ENCODE data around the gene AMOTL2.

AMOTL2 gene

DNA sequence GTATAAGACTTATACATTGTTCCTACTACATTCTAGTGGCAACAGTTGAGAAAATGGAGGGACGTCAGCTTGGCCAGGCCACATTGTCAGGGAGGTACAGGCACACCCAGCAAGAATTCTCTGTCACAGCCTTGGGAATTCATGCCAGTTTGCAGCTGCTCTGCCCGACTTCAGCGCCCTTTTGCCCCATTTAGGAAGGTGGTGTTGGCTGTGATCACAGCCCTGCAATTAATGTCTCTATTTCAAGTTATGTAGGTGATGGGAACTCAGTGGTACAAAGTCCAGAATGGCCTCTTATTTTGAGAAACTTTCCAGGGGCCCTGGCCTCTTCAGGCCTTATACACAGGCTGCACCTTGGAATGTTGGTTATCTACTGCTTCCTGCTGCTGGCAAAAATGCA lies 26.7 kb downstream of the AMOTL2 start:
- TF ChIP-seq, protein P1, sequence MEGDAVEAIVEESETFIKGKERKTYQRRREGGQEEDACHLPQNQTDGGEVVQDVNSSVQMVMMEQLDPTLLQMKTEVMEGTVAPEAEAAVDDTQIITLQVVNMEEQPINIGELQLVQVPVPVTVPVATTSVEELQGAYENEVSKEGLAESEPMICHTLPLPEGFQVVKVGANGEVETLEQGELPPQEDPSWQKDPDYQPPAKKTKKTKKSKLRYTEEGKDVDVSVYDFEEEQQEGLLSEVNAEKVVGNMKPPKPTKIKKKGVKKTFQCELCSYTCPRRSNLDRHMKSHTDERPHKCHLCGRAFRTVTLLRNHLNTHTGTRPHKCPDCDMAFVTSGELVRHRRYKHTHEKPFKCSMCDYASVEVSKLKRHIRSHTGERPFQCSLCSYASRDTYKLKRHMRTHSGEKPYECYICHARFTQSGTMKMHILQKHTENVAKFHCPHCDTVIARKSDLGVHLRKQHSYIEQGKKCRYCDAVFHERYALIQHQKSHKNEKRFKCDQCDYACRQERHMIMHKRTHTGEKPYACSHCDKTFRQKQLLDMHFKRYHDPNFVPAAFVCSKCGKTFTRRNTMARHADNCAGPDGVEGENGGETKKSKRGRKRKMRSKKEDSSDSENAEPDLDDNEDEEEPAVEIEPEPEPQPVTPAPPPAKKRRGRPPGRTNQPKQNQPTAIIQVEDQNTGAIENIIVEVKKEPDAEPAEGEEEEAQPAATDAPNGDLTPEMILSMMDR (IDR thresholded peaks at IDR 0.05), result no peak

DNA sequence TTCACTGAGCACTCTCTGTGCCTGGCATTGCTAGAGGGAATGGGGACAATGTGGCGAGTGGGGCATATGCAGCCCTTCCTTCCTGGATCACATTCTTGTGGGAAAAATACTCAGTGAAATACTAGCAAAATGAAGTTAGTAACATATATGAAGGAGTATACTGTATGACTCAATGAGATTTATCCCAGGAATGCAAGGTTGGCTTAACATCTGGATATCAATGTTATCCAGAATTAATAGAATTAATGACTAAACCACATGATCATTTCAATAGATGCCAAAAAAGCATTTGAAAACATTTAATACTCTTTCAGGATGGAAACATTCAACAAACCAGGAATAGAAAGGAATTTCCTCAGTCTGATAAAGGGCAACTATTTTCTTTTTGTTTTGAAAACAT lies 27.5 kb downstream of the AMOTL2 start:
- TF ChIP-seq, protein P1 (IDR thresholded peaks at IDR 0.05), result no peak
- Histone ChIP-seq H3K36me3 (no peaks in the 10 kb centered on the region), H3K4me1 (ENCODE audit: control insufficient read depth in 1 of 2, insufficient read depth in 1 of 2, low read depth in 1 of 2, low read length in 1 of 2) (peaks cover 0 to 5% of the 10 kb centered on the region in 2 experiments), H3K4me3 (ENCODE audit: low read depth in 1 of 2, low read length in 1 of 2) (no peak overlapping the region), H3K9me3 (no peaks in the 10 kb centered on the region), H3K27ac (no peak overlapping the region), H3K27me3 (no peaks in the 10 kb centered on the region)

More for the DNA sequence above, 26.7 kb downstream of the AMOTL2 start:
- peaks cover 0 to 5% of the 10 kb centered on the region in 2 experiments for H3K4me1 ChIP-seq (ENCODE audit: control insufficient read depth in 1 of 2, insufficient read depth in 1 of 2, low read depth in 1 of 2, low read length in 1 of 2)
- no peaks in the 10 kb centered on the region for H3K36me3 ChIP-seq
- H3K4me3 ChIP-seq (ENCODE audit: low read depth in 1 of 2, low read length in 1 of 2), result no peak overlapping the region
- no peak overlapping the region for H3K27ac ChIP-seq
- H3K27me3 ChIP-seq, result no peaks in the 10 kb centered on the region
- no peaks in the 10 kb centered on the region for H3K9me3 ChIP-seq

DNA sequence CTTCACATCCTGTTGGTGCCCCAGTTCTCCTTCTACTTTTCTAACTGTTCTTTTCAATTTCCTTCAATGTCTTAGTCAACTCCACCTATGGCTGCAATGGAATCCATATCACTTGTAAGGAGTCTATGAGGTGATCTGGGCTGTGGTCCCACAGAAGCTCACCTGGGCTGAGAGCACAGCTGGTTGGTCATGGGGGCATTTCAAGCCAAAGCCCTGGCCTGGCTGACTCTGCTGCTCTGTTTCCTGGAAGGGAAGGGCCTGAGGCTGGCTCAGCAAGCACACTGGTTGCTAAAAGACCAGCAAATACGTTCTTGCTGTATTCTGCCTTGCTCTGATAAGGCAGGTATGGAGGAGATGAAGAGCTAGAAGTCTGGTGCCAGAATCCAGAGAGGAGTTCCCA lies 29.0 kb downstream of the AMOTL2 start:
- TF ChIP-seq, protein P1 (IDR thresholded peaks at IDR 0.05), result no peak
- Histone ChIP-seq H3K9me3 (no peaks in the 10 kb centered on the region), H3K27ac (no peak overlapping the region), H3K4me3 (ENCODE audit: low read depth in 1 of 2, low read length in 1 of 2) (no peak overlapping the region), H3K4me1 (ENCODE audit: control insufficient read depth in 1 of 2, insufficient read depth in 1 of 2, low read depth in 1 of 2, low read length in 1 of 2) (peaks cover 0 to 5% of the 10 kb centered on the region in 2 experiments), H3K36me3 (no peaks in the 10 kb centered on the region), H3K27me3 (no peaks in the 10 kb centered on the region)

DNA sequence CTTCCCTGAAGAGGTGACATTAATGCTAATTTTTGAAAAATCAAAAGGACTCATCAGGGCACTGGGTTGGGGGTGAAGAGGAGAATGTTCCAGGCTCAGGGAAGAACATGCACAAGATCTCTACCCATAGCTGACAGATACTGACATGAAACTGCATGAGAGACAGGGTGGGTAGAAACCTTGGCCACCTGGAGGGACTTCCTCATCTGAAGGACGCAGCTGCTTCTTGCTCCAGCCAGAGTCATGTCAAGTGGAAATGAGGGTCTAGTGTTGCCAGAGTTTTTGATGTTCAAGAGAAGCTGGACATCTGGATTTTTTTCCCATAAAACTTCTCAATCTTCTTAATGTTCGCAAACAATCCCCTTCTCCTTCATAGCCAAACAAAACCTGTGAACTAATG lies 29.7 kb downstream of the AMOTL2 start:
- H3K4me3 ChIP-seq (ENCODE audit: low read depth in 1 of 2, low read length in 1 of 2), result no peak overlapping the region
- TF ChIP-seq, protein P1 (IDR thresholded peaks at IDR 0.05), result no peak
- no peaks in the 10 kb centered on the region for H3K27me3 ChIP-seq
- no peaks in the 10 kb centered on the region for H3K9me3 ChIP-seq
- peaks cover 0 to 5% of the 10 kb centered on the region in 2 experiments for H3K4me1 ChIP-seq (ENCODE audit: control insufficient read depth in 1 of 2, insufficient read depth in 1 of 2, low read depth in 1 of 2, low read length in 1 of 2)
- no peak overlapping the region for H3K27ac ChIP-seq
- no peaks in the 10 kb centered on the region for H3K36me3 ChIP-seq

DNA sequence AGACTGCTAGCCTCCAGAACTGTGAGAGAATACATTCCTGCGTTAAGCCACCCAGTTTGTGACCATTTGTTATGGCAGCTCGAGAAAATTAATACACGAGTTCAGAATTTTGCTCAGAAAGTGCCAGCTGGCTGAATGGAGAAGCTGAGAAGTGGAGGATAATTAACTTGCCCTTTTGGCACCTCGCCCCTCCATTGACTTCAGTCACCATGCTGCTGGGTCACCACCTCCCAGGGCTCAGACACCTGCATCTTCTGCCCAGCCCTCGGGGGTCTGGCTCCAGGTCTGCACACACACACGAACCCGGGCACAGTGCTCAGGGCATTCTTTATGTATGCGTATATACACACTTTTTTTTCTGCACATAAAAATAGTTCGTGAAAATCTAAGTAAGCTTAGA lies 32.0 kb downstream of the AMOTL2 start:
- TF ChIP-seq, protein P1 (IDR thresholded peaks at IDR 0.05), result no peak
- Histone ChIP-seq H3K27me3 (no peaks in the 10 kb centered on the region), H3K27ac (no peak overlapping the region), H3K9me3 (no peaks in the 10 kb centered on the region), H3K4me1 (ENCODE audit: control insufficient read depth in 1 of 2, insufficient read depth in 1 of 2, low read depth in 1 of 2, low read length in 1 of 2) (peaks cover 0 to 5% of the 10 kb centered on the region in 2 experiments), H3K4me3 (ENCODE audit: low read depth in 1 of 2, low read length in 1 of 2) (no peak overlapping the region), H3K36me3 (no peaks in the 10 kb centered on the region)

DNA sequence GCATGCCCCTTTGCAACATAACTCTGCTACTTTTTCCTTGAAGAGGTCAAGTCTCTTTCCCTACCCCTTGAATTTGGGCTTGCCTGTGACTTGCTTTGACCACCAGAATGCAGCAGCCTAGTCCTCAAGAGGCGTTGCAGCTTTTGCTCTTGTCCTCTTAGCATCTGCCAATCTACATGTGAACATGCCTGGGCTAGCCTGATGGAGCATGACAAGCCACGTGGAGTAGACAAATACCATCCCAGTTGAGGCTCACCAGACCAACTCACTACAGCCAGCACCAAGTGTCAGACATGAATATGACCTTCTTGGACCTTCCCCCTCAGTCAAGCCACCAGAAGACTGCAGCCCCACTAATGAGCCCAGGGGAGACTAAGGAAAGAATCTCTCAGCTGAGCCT lies 32.9 kb downstream of the AMOTL2 start:
- TF ChIP-seq, protein P1 (IDR thresholded peaks at IDR 0.05), result no peak
- H3K27me3 ChIP-seq, result no peaks in the 10 kb centered on the region
- H3K27ac ChIP-seq, result no peak overlapping the region
- H3K9me3 ChIP-seq, result no peaks in the 10 kb centered on the region
- no peak overlapping the region for H3K4me3 ChIP-seq (ENCODE audit: low read depth in 1 of 2, low read length in 1 of 2)
- peaks cover 0 to 5% of the 10 kb centered on the region in 2 experiments for H3K4me1 ChIP-seq (ENCODE audit: control insufficient read depth in 1 of 2, insufficient read depth in 1 of 2, low read depth in 1 of 2, low read length in 1 of 2)
- no peaks in the 10 kb centered on the region for H3K36me3 ChIP-seq
